Renal cortex interstitium (tissue), 3 donors: ENCODE measurements around the gene TRIM62. TPM values are rescaled to one million over a fixed set of nuclear protein-coding genes. Genes with fewer than 3 reads are reported as not detected.

Experiments used
- polyA plus RNA-seq, 3 donors: library from polyadenylated mRNA; unstranded; fragments of 120-200 nt; gene quantifications; one replicate each; pipeline ENCODE4 v1.2.1, GENCODE V29; 2013; ENCODE audit not compliant: insufficient read length in 3 of 3

TRIM62 gene
- polyA plus RNA-seq, 3 donors, result 6.3 to 8.6 (median 8.0) TPM

Other genes starting within 250 kb of the TRIM62 start
- gene RNF19B, start 217.2 kb downstream of the TRIM62 start, polyA plus RNA-seq, result 10 to 100 TPM; 16.6 to 17.4 (median 16.7) TPM
- 100 to 1,000 TPM; 199 to 254 (median 217) TPM for gene AK2, start 145.2 kb downstream of the TRIM62 start, polyA plus RNA-seq
- 10 to 100 TPM in 1 of 3 donors, 1 to 10 TPM in 2; 7.1 to 10.3 (median 8.2) TPM for gene AZIN2, start 100.9 kb downstream of the TRIM62 start, polyA plus RNA-seq
- gene ZNF362, start 74.4 kb upstream of the TRIM62 start, polyA plus RNA-seq, result 10 to 100 TPM; 55.9 to 65.9 (median 65.4) TPM
- under 1 TPM in 2 of 3 donors, not detected in 1; 0.16 to 0.48 TPM for gene A3GALT2, start 139.1 kb upstream of the TRIM62 start, polyA plus RNA-seq
- 100 to 1,000 TPM; 107 to 121 (median 111) TPM for gene PHC2, start 249.1 kb upstream of the TRIM62 start, polyA plus RNA-seq